T-helper 2 cell treated with Interferon-gamma antibody and Interleukin-4, amounts not matched to agents 5 μg/mL and 100 μg/mL, for 36 hours (primary cell): ENCODE results near the gene CDC26.

Experiments used
- DNase-seq: peaks from one replicate; pipeline ENCODE4 v3.0.0; 2021; ENCODE audit warnings: low spot score
- H3K27ac Mint-ChIP-seq: one replicate; pipeline ENCODE4 v1.8.0; 2021; ENCODE audit warnings: mild to moderate bottlenecking, mixed read lengths
- H3K27me3 Mint-ChIP-seq: one replicate; pipeline ENCODE4 v1.8.0; 2021; ENCODE audit warnings: low read depth, mixed read lengths
- H3K36me3 Mint-ChIP-seq: one replicate; pipeline ENCODE4 v1.8.0; 2021; ENCODE audit warnings: low read depth, mixed read lengths
- H3K4me1 Mint-ChIP-seq: one replicate; pipeline ENCODE4 v1.8.0; 2021; ENCODE audit warnings: low read depth, mixed read lengths
- H3K4me3 Mint-ChIP-seq: one replicate; pipeline ENCODE4 v1.8.0; 2022; ENCODE audit warnings: mild to moderate bottlenecking, moderate library complexity, mixed read lengths
- H3K9me3 Mint-ChIP-seq: one replicate; pipeline ENCODE4 v1.8.0; 2021; ENCODE audit warnings: mixed read lengths

CDC26 gene

DNA sequence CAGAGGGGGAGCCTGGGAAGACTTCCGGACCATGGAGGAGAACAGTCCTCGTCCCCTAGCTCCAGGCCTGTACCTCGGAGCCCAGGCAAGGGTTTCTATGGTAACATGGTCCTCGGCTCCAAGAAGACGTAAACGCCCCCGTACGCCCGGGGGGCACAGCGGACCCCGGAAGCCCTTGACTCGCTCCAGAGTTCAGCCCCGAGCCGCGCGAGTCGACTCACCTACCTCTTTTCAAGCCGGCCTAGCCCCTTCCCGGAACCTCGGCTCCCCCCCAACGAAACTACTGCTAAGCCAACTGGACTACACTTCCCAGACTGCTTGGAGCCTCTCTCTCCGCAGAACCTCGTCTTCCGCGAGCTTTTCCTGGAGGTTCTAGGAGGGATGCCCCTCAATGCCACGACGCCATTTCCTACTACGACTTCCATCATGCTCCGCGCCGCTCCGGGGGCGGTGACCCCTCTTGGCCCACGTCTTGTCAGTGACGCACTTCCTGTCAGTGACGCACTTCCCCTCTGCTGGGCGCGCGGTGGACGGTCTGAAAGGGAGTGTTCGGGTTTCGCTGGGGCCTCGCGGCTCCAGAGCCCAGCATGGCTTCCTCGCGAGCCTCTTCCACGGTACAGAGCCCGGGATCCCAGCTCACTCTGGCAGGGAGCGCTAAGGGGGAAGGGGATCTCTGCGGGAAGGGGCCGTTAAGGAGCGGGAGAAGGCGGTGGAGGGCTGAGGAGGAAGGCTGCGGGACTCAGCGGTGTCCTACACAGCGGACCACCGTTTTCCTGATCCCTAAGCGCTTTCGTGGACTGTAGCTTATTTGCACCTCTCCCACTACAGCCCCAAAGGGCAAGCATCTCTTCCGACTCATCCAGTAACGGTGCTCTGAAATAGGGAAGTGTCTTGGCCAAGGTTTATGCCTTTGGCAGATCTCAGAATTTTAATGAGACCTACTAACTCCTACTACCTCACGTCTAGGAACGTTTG, at the start of gene CDC26, which contains the start of gene PRPF4:
TSS of gene CDC26 (minus strand) at position 416 of the 975 bp plus-strand sequence. CDS start 3,065 bp downstream, outside the sequence.
TSS of gene PRPF4 (plus strand) at position 502 of the 975 bp plus-strand sequence. CDS start at position 588, 86 bp downstream.
- Mint-ChIP-seq H3K27ac (no peak within 1 kb of the TSS), H3K27me3 (no peaks in the 10 kb centered on the region)

DNA sequence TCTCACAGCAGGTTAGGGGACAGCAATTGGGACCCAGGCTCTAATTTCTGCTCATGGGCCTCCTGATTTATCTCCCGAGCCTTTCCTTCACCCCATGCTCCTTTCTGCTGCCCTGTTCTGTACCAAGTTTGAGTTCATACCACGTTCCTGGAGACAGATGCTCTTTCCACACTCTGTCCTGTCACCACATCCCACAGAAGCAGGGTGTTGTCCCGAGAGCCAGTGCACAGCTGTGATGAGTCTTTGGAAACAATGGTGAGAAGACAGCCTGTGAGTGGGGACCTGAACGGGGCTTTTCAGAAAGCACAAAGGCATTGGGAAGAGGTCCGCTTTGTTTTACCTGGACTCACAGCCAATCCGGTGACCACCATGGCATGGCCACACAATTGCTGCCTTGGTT, 47.3 kb upstream of the CDC26 start:
- Mint-ChIP-seq H3K4me3 (no peak overlapping the region), H3K27ac (no peak overlapping the region), H3K9me3 (no peaks in the 10 kb centered on the region), H3K27me3 (no peaks in the 10 kb centered on the region), H3K4me1 (no peaks in the 10 kb centered on the region), H3K36me3 (no peaks in the 10 kb centered on the region)
- no peak for DNase-seq

More for the DNA sequence above, at the start of gene CDC26, which contains the start of gene PRPF4:
- H3K4me3 Mint-ChIP-seq = no peak within 1 kb of the TSS
- H3K9me3 Mint-ChIP-seq = no peaks in the 10 kb centered on the region
- peak; percentile 96 for DNase-seq
- peaks cover 16% of the 10 kb centered on the region for H3K4me1 Mint-ChIP-seq
- H3K36me3 Mint-ChIP-seq = peaks cover 35% of the 10 kb centered on the region

DNA sequence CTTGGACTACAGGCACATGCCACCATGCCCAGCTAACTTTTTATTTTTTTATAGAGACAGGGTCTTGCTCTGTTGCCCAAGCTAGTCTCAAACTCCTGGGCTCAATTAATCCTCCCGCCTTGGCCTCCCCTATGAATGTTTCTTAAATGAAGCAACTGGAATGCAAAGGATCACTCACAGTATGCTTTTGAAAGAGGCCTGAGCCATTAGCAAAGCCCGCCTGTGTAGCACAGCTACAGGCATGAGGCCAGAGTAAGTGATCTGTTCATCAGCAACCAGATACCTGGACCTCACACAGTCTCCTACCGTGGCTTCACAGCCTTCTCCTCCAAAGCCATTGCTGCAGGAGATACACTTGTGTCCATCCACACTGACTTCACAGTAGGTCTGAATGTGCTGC, 44.7 kb upstream of the CDC26 start:
- no peak for DNase-seq
- H3K27me3 Mint-ChIP-seq = no peaks in the 10 kb centered on the region
- H3K9me3 Mint-ChIP-seq = no peaks in the 10 kb centered on the region
- H3K4me3 Mint-ChIP-seq = no peak overlapping the region
- no peaks in the 10 kb centered on the region for H3K36me3 Mint-ChIP-seq
- H3K27ac Mint-ChIP-seq = no peak overlapping the region
- no peaks in the 10 kb centered on the region for H3K4me1 Mint-ChIP-seq

DNA sequence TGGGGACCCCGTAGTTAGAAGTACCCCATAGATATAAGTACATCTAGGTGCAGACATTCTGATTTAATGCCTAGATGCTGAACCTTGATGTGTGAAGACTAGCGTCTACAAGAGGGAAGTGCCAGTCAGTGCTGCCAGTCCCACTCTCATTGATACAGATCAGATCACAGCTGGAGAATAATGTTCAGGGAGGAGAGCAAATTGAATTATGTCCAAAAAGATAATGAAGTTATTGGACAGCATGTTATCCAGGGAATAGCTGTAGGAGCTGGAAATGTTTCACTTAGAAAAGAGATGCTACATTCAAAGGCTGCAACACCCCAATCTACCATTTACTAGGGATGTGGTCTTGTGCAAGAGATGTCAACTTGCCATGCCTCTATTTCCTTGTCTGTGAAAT, 43.7 kb upstream of the CDC26 start:
- Mint-ChIP-seq H3K4me1 (no peaks in the 10 kb centered on the region), H3K36me3 (no peaks in the 10 kb centered on the region), H3K4me3 (no peak overlapping the region), H3K27me3 (no peaks in the 10 kb centered on the region), H3K27ac (no peak overlapping the region), H3K9me3 (no peaks in the 10 kb centered on the region)
- no peak for DNase-seq

DNA sequence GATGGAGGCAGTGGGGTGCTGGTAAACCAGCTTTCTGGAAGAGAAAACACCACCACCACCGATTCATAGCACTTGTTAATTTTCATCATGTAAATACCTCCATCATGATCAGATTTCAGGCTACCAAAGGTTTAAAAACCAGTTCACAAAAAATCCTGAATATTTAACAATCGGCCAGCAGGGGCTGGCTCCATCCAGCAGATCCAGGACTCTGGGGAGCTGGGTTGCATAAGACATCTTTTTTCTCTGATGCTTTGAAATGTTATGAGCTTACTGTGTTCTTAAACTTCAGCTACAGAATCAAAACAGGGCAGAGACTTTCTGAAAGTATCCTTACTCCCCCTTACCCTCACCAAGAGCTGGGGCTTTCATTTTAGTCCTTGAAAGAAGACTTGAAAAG, 42.4 kb upstream of the CDC26 start:
- Mint-ChIP-seq H3K4me3 (no peak overlapping the region), H3K27ac (no peak overlapping the region), H3K36me3 (no peaks in the 10 kb centered on the region), H3K9me3 (no peaks in the 10 kb centered on the region), H3K4me1 (no peaks in the 10 kb centered on the region), H3K27me3 (no peaks in the 10 kb centered on the region)
- no peak for DNase-seq

DNA sequence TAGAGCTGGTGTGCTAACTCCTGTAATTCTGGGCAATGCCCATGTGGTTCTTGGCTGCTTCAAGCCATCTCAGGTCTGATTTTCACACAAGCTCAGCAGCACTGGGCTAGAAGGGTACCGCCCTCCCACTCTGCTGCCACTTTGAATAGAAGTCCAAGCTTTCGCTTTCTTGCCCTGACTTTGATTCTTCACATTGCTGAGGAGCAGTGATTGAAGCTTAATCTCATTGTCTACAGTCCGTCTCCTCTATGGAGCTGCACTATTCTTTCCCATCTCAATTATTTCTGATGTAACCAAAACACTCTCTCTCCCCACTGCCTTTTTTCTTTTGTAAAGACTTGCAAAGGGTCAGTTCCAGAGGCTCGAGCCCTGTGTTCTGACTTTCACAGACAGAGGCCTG, 40.7 kb upstream of the CDC26 start:
- Mint-ChIP-seq H3K4me1 (peaks cover 1% of the 10 kb centered on the region), H3K36me3 (no peaks in the 10 kb centered on the region), H3K4me3 (no peak overlapping the region), H3K27ac (no peak overlapping the region), H3K27me3 (no peaks in the 10 kb centered on the region), H3K9me3 (no peaks in the 10 kb centered on the region)
- no peak for DNase-seq

DNA sequence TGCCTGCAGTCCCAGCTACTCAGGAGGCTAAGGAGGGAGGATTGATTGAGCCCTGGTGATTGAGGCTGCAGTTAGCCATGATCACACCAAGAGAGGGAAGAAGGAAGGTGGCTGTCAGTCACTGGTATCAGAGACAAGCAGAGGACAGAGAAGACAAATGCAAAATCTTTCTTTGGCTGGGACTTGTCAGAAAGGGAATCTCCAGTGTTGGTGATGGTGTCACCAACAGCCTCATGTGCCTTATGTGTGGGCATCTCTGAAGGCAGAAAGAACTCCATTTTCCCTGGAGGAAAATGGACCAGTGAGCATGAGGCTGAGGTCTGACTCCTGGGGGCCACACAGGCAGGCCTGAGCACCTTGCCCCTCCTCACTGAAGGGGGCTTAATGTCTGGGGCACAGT, 39.9 kb upstream of the CDC26 start:
- no peaks in the 10 kb centered on the region for H3K27me3 Mint-ChIP-seq
- no peaks in the 10 kb centered on the region for H3K36me3 Mint-ChIP-seq
- H3K9me3 Mint-ChIP-seq = no peaks in the 10 kb centered on the region
- H3K4me3 Mint-ChIP-seq = no peak overlapping the region
- no peak overlapping the region for H3K27ac Mint-ChIP-seq
- DNase-seq = no peak
- H3K4me1 Mint-ChIP-seq = peaks cover 9% of the 10 kb centered on the region

DNA sequence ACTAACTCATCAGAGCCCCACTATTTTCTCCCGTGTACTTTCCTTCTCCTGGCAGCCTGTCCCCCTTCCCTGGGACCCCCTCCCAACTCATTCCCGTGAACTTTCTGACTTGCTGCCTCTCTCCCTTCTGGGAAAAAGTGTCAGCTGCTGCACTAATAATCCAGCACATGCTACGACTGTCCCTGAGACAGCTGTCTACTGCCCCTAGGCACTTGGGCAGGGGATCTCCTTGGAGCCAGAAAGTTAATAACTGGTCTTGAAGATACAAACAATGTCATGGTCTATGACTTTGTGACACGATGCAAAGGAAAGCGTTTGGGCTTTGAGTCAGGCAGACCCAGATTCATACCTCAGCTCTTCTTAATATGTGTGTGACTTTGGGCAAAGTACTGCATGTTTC, 37.9 kb upstream of the CDC26 start:
- Mint-ChIP-seq H3K4me1 (peaks cover 13% of the 10 kb centered on the region), H3K27ac (no peak overlapping the region), H3K27me3 (no peaks in the 10 kb centered on the region), H3K9me3 (no peaks in the 10 kb centered on the region), H3K36me3 (no peaks in the 10 kb centered on the region), H3K4me3 (no peak overlapping the region)
- no peak for DNase-seq

DNA sequence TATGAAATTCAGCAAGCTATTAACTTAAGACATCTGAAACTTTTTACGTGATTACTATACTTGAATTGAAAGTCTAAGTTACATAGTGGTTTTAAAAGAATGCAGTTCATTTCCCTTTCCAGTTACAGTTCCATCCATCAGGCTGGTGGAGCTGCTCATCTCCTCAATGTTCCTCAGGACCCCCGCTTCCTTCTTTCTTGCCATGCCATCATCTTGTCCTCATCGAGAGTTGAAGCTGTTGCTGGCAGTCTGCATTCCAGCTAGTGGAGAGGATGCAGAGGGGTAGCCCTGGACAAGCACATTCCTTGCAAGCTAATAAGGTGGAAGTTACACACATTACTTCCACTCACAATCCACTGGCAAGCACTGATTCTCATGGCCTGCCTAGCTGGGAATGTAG, 36.6 kb upstream of the CDC26 start:
- Mint-ChIP-seq H3K27me3 (no peaks in the 10 kb centered on the region), H3K36me3 (no peaks in the 10 kb centered on the region), H3K27ac (no peak overlapping the region), H3K4me3 (no peak overlapping the region), H3K4me1 (peaks cover 13% of the 10 kb centered on the region), H3K9me3 (no peaks in the 10 kb centered on the region)
- no peak for DNase-seq

DNA sequence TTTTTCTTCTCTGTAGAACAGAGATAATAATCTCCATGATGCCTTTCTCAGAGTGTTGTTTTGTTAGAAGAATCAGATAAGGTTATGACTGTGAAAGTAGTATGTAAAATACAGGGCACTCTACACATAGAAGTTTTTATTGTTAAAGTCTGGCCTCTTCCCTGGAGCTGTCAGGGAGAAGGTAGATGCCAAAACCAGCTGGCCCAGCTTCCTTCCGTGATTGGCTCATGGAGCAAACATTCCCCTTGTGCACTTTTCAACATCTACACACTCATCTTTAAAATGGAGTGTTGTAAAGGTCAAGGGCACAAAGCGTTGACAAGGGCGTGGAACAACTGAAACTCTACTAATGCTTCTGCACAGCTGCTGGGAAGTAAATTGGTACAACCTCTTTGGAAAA, 35.2 kb upstream of the CDC26 start:
- Mint-ChIP-seq H3K9me3 (no peaks in the 10 kb centered on the region), H3K36me3 (no peaks in the 10 kb centered on the region), H3K27ac (no peak overlapping the region), H3K4me3 (no peak overlapping the region), H3K27me3 (no peaks in the 10 kb centered on the region), H3K4me1 (peaks cover 13% of the 10 kb centered on the region)
- DNase-seq = no peak

DNA sequence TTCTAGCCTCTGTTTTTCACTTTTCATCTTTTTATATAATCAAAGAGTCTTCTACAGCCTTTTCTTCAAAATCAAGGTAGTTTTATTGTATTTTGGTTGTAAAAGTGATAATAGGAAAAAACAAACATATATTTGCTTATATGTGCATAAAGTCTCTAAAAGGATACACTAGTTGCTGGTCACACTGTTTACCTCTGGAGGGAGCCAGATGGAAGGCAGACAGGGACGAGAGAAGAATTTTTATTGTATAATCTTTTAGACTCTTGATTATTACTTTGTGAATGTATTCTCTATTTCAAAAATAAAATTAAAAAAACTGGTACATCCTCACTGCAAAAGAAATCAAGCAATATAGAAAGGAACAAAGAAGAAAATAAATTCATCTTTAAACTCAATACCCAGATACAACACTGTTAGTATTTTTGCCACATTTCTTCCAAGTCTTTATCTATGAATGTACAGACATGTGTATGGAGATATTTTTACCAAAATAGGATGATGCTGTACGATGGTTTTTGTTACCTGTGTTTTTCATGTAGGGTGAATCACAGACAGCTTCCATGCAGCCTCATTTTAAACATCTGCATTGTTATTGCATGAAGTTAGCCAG, 33.9 kb upstream of the CDC26 start:
- H3K4me1 Mint-ChIP-seq = peaks cover 13% of the 10 kb centered on the region
- no peaks in the 10 kb centered on the region for H3K9me3 Mint-ChIP-seq
- no peaks in the 10 kb centered on the region for H3K27me3 Mint-ChIP-seq
- no peak overlapping the region for H3K27ac Mint-ChIP-seq
- DNase-seq = no peak
- H3K4me3 Mint-ChIP-seq = no peak overlapping the region
- no peaks in the 10 kb centered on the region for H3K36me3 Mint-ChIP-seq

DNA sequence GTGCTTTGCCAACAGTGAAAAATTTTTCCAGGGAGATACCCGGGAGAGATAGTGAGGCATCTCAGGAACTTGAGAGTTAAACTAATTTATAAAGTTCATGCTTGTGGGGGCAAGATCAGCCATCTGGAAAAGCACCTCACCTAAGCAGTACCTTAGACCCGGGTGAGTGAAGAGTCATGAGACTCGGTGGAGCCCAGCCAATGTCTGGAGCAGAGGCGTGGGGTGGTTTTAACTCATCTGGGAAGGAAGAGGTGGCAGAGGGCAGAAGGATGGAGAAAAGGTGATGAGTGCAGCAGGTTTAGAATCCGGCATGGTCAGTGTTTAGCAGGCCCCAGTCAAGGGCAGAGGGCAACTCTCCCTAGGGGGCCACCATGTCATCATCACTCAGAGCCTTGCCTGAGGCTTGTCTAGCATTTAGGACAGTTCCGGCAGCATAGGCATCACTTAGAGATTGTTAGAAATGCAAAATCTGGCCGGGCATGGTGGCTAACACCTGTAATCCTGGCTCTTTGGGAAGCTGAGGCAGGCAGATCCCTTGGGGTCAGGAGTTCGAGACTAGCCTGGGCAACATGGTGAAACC, 32.1 kb upstream of the CDC26 start:
- no peaks in the 10 kb centered on the region for H3K27me3 Mint-ChIP-seq
- peaks cover 13% of the 10 kb centered on the region for H3K4me1 Mint-ChIP-seq
- no peak for DNase-seq
- no peak overlapping the region for H3K27ac Mint-ChIP-seq
- no peaks in the 10 kb centered on the region for H3K9me3 Mint-ChIP-seq
- no peaks in the 10 kb centered on the region for H3K36me3 Mint-ChIP-seq
- H3K4me3 Mint-ChIP-seq = no peak overlapping the region

DNA sequence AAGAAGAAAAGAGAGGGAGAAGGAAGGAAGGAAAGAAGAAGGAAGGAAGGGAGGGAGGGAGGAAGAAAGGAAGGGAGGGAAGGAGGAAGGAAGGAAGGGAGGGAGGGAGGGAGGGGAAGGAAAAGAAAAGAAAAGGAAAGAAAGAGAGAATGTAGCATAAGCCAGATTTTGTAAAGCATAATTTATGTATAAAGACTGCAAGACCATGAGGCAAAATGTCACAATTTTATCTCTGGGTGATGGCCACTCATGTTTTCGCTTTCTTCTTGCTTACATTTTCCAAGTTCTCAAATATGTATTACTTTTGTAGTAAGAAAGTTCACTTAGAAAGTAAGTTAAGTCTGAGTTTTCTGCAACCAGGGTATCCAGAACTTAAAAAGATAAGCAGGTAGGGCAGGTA, 31.2 kb upstream of the CDC26 start:
- H3K4me3 Mint-ChIP-seq = no peak overlapping the region

DNA sequence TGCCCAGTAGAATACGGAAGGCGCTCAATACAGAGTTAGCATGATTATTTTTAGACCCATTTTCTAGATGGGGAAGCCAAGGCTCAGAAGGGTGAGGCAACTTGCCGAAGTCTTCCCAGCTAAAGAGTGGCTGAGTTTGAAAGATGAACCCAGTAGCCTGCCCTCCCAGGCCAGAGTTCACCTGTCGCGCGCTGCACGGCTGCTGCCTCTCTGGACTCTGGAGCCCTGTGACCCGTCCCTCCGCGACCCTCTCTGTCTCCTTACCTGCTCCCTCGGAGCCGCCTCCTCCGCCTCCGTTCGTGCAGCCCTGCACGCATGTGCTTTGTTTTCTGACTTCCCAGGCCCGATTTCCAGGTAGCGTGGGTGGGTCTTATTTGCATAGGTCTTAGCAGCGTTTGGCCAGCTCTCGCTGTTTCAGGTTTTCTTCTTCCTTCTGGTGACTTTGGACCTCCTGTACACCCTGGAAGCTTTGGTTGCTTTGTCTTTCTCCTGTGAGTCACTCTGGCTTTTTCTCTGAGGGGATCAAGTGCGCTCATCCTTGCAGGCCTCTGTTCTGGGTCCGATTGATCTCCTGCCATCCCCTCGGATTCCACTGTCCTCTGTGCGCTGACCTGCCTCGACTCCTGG, 27.5 kb upstream of the CDC26 start, which contains the start of gene RNF183:
TSS of gene RNF183 (minus strand) at position 585 of the 627 bp plus-strand sequence. CDS start 5,192 bp downstream, outside the sequence.
- Mint-ChIP-seq H3K4me3 (no peak within 1 kb of the TSS), H3K27ac (no peak within 1 kb of the TSS), H3K4me1 (no peaks in the 10 kb centered on the region), H3K9me3 (no peaks in the 10 kb centered on the region), H3K36me3 (no peaks in the 10 kb centered on the region), H3K27me3 (peaks cover 8% of the 10 kb centered on the region)
- no peak for DNase-seq

More for the DNA sequence above, 31.2 kb upstream of the CDC26 start:
- DNase-seq = no peak
- H3K27ac Mint-ChIP-seq = no peak overlapping the region
- no peaks in the 10 kb centered on the region for H3K27me3 Mint-ChIP-seq
- peaks cover 13% of the 10 kb centered on the region for H3K4me1 Mint-ChIP-seq
- H3K9me3 Mint-ChIP-seq = no peaks in the 10 kb centered on the region
- H3K36me3 Mint-ChIP-seq = no peaks in the 10 kb centered on the region
